Common myeloid progenitor, CD34-positive (primary cell): ENCODE data around the gene PCYOX1L.

Source experiments
- CTCF ChIA-PET: fragments of 350-600 bp; sonication (Branson Sonifier 250); formaldehyde crosslinking; loops from one replicate; lab custom pipeline; 2021; ENCODE audit warnings: antibody characterized with exemption; lab: Charles Lee
- POLR2A ChIA-PET: fragments of 350-600 bp; sonication (Branson Sonifier 250); formaldehyde crosslinking; loops from one replicate; lab custom pipeline; 2021; ENCODE audit warnings: antibody characterized with exemption; lab: Charles Lee
- DNase-seq, 3 donors: peaks; one replicate each; pipeline versions ENCODE4 v3.0.0 to v3.0.0-alpha.2; 2013
- H3K27ac ChIP-seq, 2 experiments: 1 replicate in 1 of 2; 2 replicates in 1 of 2; pipeline ENCODE4 v1.7.0; 2013; ENCODE audit warnings: inconsistent platforms in 2 of 2, low read length in 2 of 2, mild to moderate bottlenecking in 2 of 2, low read depth in 1 of 2, moderate library complexity in 1 of 2; ENCODE audit not compliant: severe bottlenecking in 2 of 2, insufficient read depth in 1 of 2, poor library complexity in 1 of 2
- H3K27me3 ChIP-seq, 5 experiments: replicated peaks in 2 of 5; 1 replicate in 3 of 5; 2 replicates in 2 of 5; pipeline versions ENCODE4 v1.6.1 to v1.7.0; 2013; ENCODE audit warnings: low read length in 4 of 5, mild to moderate bottlenecking in 2 of 5, moderate library complexity in 2 of 5, inconsistent platforms in 1 of 5; ENCODE audit not compliant: insufficient read depth in 5 of 5, control insufficient read depth in 4 of 5
- H3K36me3 ChIP-seq, 4 experiments: 1 replicate in 2 of 4; 2 replicates in 2 of 4; pipeline versions ENCODE4 v1.6.1 to v1.7.0; 2013; ENCODE audit warnings: low read length in 3 of 4, control low read depth in 1 of 4, mild to moderate bottlenecking in 1 of 4; ENCODE audit not compliant: control insufficient read depth in 4 of 4, insufficient read depth in 4 of 4
- H3K4me1 ChIP-seq, 4 experiments: 1 replicate in 3 of 4; 2 replicates in 1 of 4; pipeline versions ENCODE4 v1.6.1 to v1.7.1; 2013; ENCODE audit warnings: low read length in 3 of 4, mild to moderate bottlenecking in 3 of 4, control low read depth in 1 of 4, inconsistent platforms in 1 of 4, moderate library complexity in 1 of 4; ENCODE audit not compliant: control insufficient read depth in 4 of 4, insufficient read depth in 4 of 4; ENCODE audit errors: control extremely low read depth in 1 of 4
- H3K4me3 ChIP-seq, 7 experiments: 1 replicate in 4 of 7; 2 replicates in 3 of 7; pipeline versions ENCODE4 v1.5.1 to v1.7.0; 2013; ENCODE audit warnings: mild to moderate bottlenecking in 7 of 7, low read length in 6 of 7, moderate library complexity in 6 of 7, inconsistent platforms in 2 of 7, low read depth in 2 of 7, control low read depth in 1 of 7; ENCODE audit not compliant: insufficient read depth in 4 of 7, control insufficient read depth in 1 of 7; ENCODE audit errors: extremely low read depth in 1 of 7
- H3K9me3 ChIP-seq, 5 experiments: 1 replicate in 4 of 5; 2 replicates in 1 of 5; pipeline versions ENCODE4 v1.6.1 to v1.7.1; 2013; ENCODE audit warnings: low read length in 4 of 5, mild to moderate bottlenecking in 2 of 5, inconsistent platforms in 1 of 5, low read depth in 1 of 5, moderate library complexity in 1 of 5; ENCODE audit not compliant: control insufficient read depth in 4 of 5, insufficient read depth in 2 of 5; ENCODE audit errors: control extremely low read depth in 1 of 5
- WGBS: methylation state at CpG from one replicate; pipeline ENCODE4 v1.1.5; 2013; ENCODE audit not compliant: insufficient coverage; 5-methylcytosine and 5-hydroxymethylcytosine counted together

The PCYOX1L gene

DNA sequence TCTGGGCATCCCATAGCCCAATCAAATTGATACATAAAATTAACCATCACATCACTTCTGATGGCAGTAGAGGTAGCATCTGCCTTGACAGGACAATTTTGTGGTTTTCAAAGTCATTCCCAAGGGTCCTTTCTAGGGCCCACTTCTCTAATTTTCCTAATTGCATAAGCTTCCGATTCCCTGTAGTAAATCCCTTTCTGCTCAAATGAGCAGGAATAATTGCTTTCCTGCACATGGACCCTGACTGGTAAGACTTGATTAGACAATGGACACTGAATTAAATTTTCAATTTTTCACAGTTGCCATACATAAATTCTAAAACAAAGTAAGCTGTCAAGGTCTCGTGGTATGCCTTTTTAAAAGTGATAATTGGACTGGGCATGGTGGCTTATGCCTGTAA lies 43.2 kb downstream of the PCYOX1L start:
- no peaks in the 10 kb centered on the region for H3K36me3 ChIP-seq
- ChIA-PET POLR2A (no interaction called here), CTCF (interaction anchor here (0.8 to 2.4 kb wide), 7 partner anchors 11 to 34 kb away, joined by 3 to 11 read pairs (median 5); no protein-coding TSS in a partner anchor)
- H3K9me3 ChIP-seq = no peaks in the 10 kb centered on the region
- H3K4me1 ChIP-seq = no peaks in the 10 kb centered on the region
- H3K27ac ChIP-seq = no peak overlapping the region
- no peak for DNase-seq
- H3K4me3 ChIP-seq = no peak overlapping the region
- H3K27me3 ChIP-seq = no peaks in the 10 kb centered on the region
- WGBS = 100% methylated on average over 1 of the region's 2 CpGs

DNA sequence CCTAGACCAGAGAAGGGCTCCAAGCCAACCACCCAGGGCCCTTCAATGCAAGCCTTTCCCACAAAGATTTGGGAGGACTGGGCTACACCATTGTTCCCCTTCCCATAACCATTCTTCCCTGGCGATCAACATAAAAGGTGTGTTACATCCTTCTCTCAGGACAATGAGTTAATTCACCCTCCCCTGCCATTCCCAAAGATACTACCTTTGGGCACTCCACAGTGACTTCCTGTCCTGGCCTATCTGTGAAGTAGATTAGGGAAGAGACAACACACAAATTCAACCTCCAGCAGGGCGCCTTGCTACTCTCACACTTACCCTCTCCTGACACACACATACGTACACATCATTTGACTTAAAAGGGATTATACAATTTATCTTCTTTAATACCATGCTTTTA lies 44.4 kb downstream of the PCYOX1L start:
- CTCF ChIA-PET = interaction anchor here (0.6 to 1.8 kb wide), 2 partner anchors 12 to 29 kb away, joined by 3 to 4 read pairs; no protein-coding TSS in a partner anchor

DNA sequence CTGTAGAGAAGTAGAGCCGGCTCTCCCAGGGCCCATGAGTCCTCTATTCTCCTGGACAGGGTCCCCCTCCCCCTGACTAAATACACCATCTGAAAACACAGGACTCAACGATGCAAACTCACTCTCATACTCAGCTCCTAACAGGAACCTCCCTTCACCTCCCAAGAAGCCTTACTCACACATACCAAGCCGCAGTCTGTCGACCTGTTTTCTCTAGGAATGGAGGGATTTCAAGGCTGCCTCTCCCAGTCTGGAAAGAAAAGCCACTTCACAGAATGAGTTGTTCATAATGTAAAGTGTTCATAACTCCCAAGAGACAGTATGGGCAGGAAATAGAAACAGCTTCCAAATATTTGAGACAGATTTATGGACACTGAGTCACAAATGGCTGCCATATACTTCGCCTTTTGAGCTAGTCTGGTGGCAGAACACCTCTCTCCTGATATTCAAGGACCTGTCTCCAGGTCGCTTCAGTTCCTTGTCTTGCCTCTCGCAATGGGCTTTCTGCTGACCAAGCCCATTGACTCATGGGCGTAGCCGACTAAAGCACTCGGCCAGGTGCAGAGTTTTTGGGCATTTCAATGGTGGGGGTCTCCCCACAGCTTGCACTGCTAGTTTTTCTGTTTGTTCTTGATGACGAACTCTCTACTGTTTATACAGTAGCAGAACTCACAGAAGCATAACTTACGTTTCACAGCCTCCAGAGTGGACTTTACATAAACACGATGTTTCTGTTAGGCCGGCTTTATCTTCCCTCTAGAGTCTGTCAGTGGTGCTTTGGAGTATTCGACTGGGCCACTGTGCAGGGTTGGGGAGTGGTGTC lies 46.3 kb downstream of the PCYOX1L start:
- H3K4me3 ChIP-seq = no peak overlapping the region
- H3K27ac ChIP-seq = no peak overlapping the region
- ChIA-PET CTCF (interaction anchor here (0.7 to 1.9 kb wide), 7 partner anchors 9 to 158 kb away, joined by 3 to 7 read pairs (median 4); no protein-coding TSS in a partner anchor), POLR2A (no interaction called here)
- H3K36me3 ChIP-seq = no peaks in the 10 kb centered on the region
- DNase-seq = no peak
- no peaks in the 10 kb centered on the region for H3K27me3 ChIP-seq
- WGBS = 95% methylated on average over 13 of the region's 15 CpGs
- no peaks in the 10 kb centered on the region for H3K4me1 ChIP-seq
- H3K9me3 ChIP-seq = no peaks in the 10 kb centered on the region

More for the DNA sequence above, 44.4 kb downstream of the PCYOX1L start:
- no peaks in the 10 kb centered on the region for H3K27me3 ChIP-seq
- no peaks in the 10 kb centered on the region for H3K4me1 ChIP-seq
- no peaks in the 10 kb centered on the region for H3K36me3 ChIP-seq
- POLR2A ChIA-PET = no interaction called here
- WGBS = no CpG with 5 or more reads among the region's 3 CpGs
- DNase-seq = no peak
- no peak overlapping the region for H3K27ac ChIP-seq
- no peak overlapping the region for H3K4me3 ChIP-seq
- no peaks in the 10 kb centered on the region for H3K9me3 ChIP-seq

DNA sequence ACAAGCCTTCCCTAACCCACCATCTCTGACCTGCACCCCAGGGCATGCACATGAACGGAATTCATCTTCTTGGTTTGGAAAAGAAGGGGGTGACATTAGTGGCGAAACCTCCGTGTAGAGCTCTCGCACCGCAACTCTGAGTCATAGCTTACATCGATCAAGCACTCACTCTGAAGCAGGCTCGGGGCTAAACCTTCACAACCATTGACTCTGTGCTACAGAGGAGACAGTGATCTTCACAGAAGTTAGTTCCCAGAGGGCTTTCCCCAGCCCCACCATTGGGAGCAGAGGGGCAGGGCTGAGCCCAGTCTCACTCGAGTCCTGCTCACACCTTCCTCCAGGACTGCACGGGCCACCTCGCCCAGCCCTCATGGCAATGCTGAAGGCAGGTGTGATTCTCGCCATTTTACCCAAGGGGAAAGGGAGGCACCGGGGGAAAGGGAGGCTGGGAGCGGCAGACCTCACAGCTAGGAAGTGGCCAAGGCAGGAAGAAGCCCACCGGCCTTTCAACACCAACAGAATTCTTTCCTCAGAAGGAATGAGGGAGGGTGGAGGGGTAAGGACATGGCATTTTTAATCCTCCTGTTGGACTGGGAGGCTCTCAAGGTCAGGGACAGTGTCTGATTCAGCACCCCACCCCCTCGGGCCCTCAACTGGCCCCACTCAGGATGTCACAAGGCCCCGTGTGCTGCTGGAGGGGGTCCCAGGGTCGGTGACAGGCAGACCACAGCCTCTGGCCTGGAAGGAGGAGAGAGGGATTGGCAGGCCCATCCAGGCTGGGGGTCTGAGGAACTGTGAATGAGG lies 47.1 kb downstream of the PCYOX1L start:
- H3K27me3 ChIP-seq = no peaks in the 10 kb centered on the region
- ChIA-PET POLR2A (no interaction called here), CTCF (interaction anchor here (0.7 to 1.9 kb wide), 7 partner anchors 10 to 157 kb away, joined by 3 to 7 read pairs (median 4); no protein-coding TSS in a partner anchor)
- no peaks in the 10 kb centered on the region for H3K4me1 ChIP-seq
- 84% methylated on average over 14 of the region's 17 CpGs for WGBS
- no peak overlapping the region for H3K27ac ChIP-seq
- no peak for DNase-seq
- H3K4me3 ChIP-seq = no peak overlapping the region
- no peaks in the 10 kb centered on the region for H3K36me3 ChIP-seq
- no peaks in the 10 kb centered on the region for H3K9me3 ChIP-seq

DNA sequence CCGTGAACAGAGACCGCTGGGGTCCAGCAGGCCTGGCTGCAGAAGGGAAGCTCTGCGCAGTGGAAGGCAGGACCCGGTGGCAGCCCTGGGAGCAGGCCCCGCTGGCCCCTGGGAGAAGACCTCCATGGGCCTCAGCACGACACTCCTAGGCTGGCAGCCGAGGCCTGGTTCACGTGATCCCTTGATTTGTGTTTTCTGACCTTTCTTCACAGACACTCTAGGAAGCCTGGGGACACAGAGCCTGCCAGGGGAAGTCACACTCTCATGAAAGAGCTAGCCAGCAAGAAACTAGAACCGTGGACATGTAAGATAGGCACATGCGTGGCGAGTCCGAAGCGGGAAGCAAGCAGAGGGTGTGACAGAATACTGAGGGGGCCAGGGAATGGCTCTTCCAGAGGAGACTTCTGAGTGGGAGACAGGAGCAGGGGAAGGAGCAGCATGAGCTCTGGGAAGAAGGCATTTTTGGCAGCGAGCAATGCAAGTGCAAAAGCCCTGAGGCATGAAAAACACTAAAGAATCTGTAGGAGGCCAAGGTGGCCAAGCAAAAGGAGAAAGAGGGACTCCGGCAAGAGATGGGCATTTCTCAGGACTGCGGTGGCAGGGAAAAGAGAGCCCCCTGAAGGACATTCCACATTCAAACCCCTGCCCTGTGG lies 47.8 kb downstream of the PCYOX1L start:
- no peaks in the 10 kb centered on the region for H3K36me3 ChIP-seq
- H3K9me3 ChIP-seq = no peaks in the 10 kb centered on the region
- POLR2A ChIA-PET = no interaction called here
- H3K27me3 ChIP-seq = no peaks in the 10 kb centered on the region
- no peak for DNase-seq
- CTCF ChIA-PET = interaction anchor here (1.0 to 1.9 kb wide), 4 partner anchors 10 to 27 kb away, joined by 3 to 7 read pairs (median 4); no protein-coding TSS in a partner anchor
- WGBS = 91% methylated on average over 14 of the region's 16 CpGs
- no peak overlapping the region for H3K4me3 ChIP-seq
- no peak overlapping the region for H3K27ac ChIP-seq
- H3K4me1 ChIP-seq = no peaks in the 10 kb centered on the region

DNA sequence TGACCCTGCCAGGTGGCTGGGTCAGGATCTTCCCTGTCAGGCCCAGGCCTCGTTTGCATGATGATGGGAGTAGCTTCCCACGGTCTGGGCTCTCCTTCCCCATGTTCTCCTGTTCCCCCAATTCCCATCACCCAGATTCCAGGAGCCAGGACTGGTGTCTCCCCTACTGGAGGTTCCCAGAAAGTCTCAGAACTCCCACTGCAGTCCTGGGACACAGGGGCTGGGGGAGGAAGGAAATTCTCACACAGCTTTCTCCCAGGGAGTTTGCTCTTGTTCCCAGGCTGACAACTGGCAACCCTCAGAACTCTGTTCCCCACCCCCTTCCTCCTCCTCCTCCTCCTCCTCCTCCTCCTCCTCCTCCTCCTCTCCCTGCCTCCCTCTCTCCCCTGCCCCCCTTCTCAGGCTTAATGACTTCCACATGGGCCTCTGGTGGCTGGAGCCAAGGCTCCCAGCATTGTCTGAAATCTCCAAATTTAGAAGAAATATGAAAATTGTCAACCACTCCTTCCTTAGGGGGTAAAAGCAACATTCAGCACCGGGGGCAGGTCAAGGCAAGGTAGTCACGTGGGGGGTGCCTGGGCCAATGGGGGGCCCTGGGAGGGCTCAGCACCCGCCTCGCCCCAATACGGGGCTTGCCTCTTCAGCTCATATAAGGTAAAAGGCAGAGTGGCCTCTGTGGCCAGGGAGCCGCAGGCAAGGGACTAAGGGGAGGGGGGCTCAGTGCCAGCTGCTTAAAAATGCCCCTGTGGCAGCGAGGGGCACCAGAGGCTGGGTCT lies 48.5 kb downstream of the PCYOX1L start:
- 96% methylated on average over 6 of the region's 9 CpGs for WGBS
- Histone ChIP-seq H3K36me3 (no peaks in the 10 kb centered on the region), H3K4me3 (no peak overlapping the region), H3K27me3 (no peaks in the 10 kb centered on the region), H3K27ac (no peak overlapping the region), H3K9me3 (no peaks in the 10 kb centered on the region), H3K4me1 (no peaks in the 10 kb centered on the region)
- no peak for DNase-seq
- CTCF ChIA-PET = interaction anchor here (1.0 to 1.8 kb wide), 3 partner anchors 23 to 29 kb away, joined by 3 to 4 read pairs (median 4); no protein-coding TSS in a partner anchor
- POLR2A ChIA-PET = no interaction called here
